MCF 10A (cell line): ENCODE results near the gene GIT2. TPM values are rescaled to one million over a fixed set of nuclear protein-coding genes. Genes with fewer than 3 reads are reported as not detected.

ENCODE experiments used
- BruUV-seq: library from RNA; stranded (reverse); fragments of 400-500 nt; replicated peaks from 2 replicates; lab custom pipeline; 2021; lab: Mats Ljungman, UMichigan
- CTCF ChIA-PET: fragments of 300-600 bp; sonication (Branson Sonifier 250); formaldehyde crosslinking; extraction: SDS; loops from one replicate; lab custom pipeline; 2021; ENCODE audit warnings: antibody characterized with exemption, inconsistent platforms; lab: Yijun Ruan, JAX
- POLR2A ChIA-PET: fragments of 300-600, 350-650 bp; sonication (Branson Sonifier 250); formaldehyde crosslinking; extraction: SDS; loops from one replicate; lab custom pipeline; 2020; ENCODE audit warnings: antibody characterized with exemption, inconsistent platforms; lab: Yijun Ruan, JAX
- DNase-seq: peaks from one replicate; pipeline ENCODE4 v3.0.0-alpha.2; 2018; ENCODE audit not compliant: unreplicated experiment
- H3K27ac Mint-ChIP-seq: one replicate; pipeline ENCODE4 v1.8.0; 2022; ENCODE audit warnings: mild to moderate bottlenecking, low read depth, mixed read lengths; ENCODE audit not compliant: unreplicated experiment
- H3K27me3 Mint-ChIP-seq: one replicate; pipeline ENCODE4 v1.8.0; 2022; ENCODE audit warnings: mixed read lengths; ENCODE audit not compliant: insufficient read depth, unreplicated experiment
- H3K36me3 Mint-ChIP-seq: one replicate; pipeline ENCODE4 v1.8.0; 2022; ENCODE audit warnings: mild to moderate bottlenecking, moderate library complexity, mixed read lengths; ENCODE audit not compliant: insufficient read depth, unreplicated experiment
- H3K4me1 Mint-ChIP-seq: one replicate; pipeline ENCODE4 v1.8.0; 2022; ENCODE audit warnings: mixed read lengths; ENCODE audit not compliant: insufficient read depth, unreplicated experiment
- H3K4me3 Mint-ChIP-seq: one replicate; pipeline ENCODE4 v1.8.0; 2022; ENCODE audit warnings: mild to moderate bottlenecking, moderate library complexity, mixed read lengths; ENCODE audit not compliant: unreplicated experiment
- H3K9me3 Mint-ChIP-seq: one replicate; pipeline ENCODE4 v1.8.0; 2022; ENCODE audit warnings: mixed read lengths; ENCODE audit not compliant: unreplicated experiment
- intact Hi-C: fragments of 100-400 bp; cut with micrococcal nuclease; formaldehyde crosslinking; loops from 2 replicates; pipeline ENCODE4 v1.14.1; 2022
- total RNA-seq: library from RNA; stranded (reverse); gene quantifications from 2 replicates; pipeline ENCODE4 v1.2.3, GENCODE V29; 2022
- TF ChIP-seq, protein P1 (sequence below): fragments of 200-600 bp; IDR thresholded peaks from one replicate; pipeline ENCODE4 v1.8.0; 2022; ENCODE audit warnings: antibody characterized with exemption, mild to moderate bottlenecking; ENCODE audit not compliant: unreplicated experiment

GIT2 gene
- total RNA-seq, 1 experiment from 2014 or later: 30.0 TPM

DNA sequence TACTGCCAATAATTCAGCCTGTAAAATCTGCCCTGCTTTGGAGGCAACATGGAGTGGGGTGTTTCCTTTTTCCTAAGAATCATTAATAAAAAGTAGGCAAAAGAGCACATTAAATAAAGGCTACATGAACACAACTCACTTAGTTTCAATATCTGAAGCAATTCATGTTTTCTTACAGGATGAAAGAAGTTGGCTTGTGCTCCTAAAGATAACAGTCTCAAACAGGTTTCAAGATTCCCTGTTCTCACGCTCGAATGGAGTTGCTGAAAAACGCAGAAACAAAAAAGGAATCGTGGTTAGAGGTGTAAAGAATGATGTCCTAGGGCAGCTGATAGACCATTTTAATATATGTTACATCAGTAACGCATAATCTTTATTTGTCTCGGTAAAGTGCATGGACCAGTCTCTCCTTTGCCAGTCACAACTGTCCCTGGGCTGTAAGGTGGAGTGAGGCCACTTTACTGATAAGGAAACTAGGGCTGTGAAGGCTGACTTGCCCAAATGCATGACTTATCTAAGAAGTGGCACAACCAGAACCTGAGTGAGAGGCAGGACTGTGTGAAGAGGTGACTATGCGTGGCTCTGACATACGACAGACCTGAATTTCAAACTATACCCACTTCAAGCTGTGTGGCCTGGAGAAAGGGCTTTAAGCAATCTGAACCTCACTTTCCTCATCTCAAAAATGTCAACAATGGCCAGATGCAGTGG is 12.6 kb downstream of the GIT2 start:
- Mint-ChIP-seq H3K36me3 (peaks cover 91% of the 10 kb centered on the region), H3K4me1 (no peaks in the 10 kb centered on the region), H3K27me3 (no peaks in the 10 kb centered on the region), H3K4me3 (no peak overlapping the region), H3K9me3 (no peaks in the 10 kb centered on the region), H3K27ac (no peak overlapping the region)
- intact Hi-C loops: no loop called here
- POLR2A ChIA-PET: interaction anchor here (0.7 to 1.2 kb wide), 3 partner anchors 11 to 68 kb away, joined by 3 to 5 read pairs (median 3); no protein-coding TSS in a partner anchor
- no peak for DNase-seq
- CTCF ChIA-PET: interaction anchor here (1.0 kb wide), 1 partner anchor 52 kb away, joined by 3 read pairs; no protein-coding TSS in a partner anchor
- no TSS peak for BruUV-seq
- TF ChIP-seq, protein P1, sequence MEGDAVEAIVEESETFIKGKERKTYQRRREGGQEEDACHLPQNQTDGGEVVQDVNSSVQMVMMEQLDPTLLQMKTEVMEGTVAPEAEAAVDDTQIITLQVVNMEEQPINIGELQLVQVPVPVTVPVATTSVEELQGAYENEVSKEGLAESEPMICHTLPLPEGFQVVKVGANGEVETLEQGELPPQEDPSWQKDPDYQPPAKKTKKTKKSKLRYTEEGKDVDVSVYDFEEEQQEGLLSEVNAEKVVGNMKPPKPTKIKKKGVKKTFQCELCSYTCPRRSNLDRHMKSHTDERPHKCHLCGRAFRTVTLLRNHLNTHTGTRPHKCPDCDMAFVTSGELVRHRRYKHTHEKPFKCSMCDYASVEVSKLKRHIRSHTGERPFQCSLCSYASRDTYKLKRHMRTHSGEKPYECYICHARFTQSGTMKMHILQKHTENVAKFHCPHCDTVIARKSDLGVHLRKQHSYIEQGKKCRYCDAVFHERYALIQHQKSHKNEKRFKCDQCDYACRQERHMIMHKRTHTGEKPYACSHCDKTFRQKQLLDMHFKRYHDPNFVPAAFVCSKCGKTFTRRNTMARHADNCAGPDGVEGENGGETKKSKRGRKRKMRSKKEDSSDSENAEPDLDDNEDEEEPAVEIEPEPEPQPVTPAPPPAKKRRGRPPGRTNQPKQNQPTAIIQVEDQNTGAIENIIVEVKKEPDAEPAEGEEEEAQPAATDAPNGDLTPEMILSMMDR: no peak

- POLR2A ChIA-PET: interaction anchor here (1.2 kb wide), 1 partner anchor 12 kb away, joined by 5 read pairs; no protein-coding TSS in a partner anchor
- no peaks in the 10 kb centered on the region for H3K4me1 Mint-ChIP-seq
- no peaks in the 10 kb centered on the region for H3K9me3 Mint-ChIP-seq
- peaks cover 90% of the 10 kb centered on the region for H3K36me3 Mint-ChIP-seq
- TF ChIP-seq, protein P1: no peak
- DNase-seq: no peak
- no peak overlapping the region for H3K27ac Mint-ChIP-seq
- BruUV-seq: no TSS peak
- intact Hi-C loops: no loop called here
- H3K27me3 Mint-ChIP-seq: no peaks in the 10 kb centered on the region
- H3K4me3 Mint-ChIP-seq: no peak overlapping the region
- CTCF ChIA-PET: no interaction called here
Observed at GRCh38 chr12:109982210-109982609, 14.0 kb downstream of the GIT2 start.

DNA sequence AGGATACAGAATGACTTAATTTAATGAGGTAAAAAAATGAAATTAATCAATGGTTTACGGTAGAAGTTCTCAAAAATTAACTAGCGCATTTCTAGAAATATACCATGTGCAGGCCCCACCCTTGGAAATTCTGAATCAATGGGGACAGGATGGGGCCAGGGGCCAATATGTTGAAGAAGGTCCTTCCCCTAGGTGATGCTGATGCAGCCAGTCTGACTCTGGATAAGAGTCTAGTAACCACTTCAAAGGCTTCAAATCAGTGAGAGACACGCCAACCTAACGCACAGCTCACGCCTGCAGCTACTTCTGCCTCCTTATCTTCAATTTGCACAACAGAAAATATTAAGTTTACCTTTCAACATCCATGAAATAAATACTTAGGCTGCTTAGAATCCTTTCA is 14.9 kb downstream of the GIT2 start:
- ChIA-PET CTCF (interaction anchor here (0.6 to 1.0 kb wide), 2 partner anchors 96 to 450 kb away, joined by 3 read pairs; no protein-coding TSS in a partner anchor), POLR2A (interaction anchor here (1.9 kb wide), 1 partner anchor 18 kb away, joined by 6 read pairs; the partner anchor contains the start of gene ANKRD13A)
- no peak overlapping the region for H3K27ac Mint-ChIP-seq
- peaks cover 90% of the 10 kb centered on the region for H3K36me3 Mint-ChIP-seq
- no peaks in the 10 kb centered on the region for H3K9me3 Mint-ChIP-seq
- no peaks in the 10 kb centered on the region for H3K27me3 Mint-ChIP-seq
- H3K4me3 Mint-ChIP-seq: no peak overlapping the region
- no peaks in the 10 kb centered on the region for H3K4me1 Mint-ChIP-seq
- intact Hi-C loops: no loop called here
- no peak for DNase-seq
- TF ChIP-seq, protein P1: no peak
- no TSS peak for BruUV-seq

GRCh38 chr12:109972821-109973220 is 23.3 kb downstream of the GIT2 start:
- Mint-ChIP-seq H3K9me3 (no peaks in the 10 kb centered on the region), H3K36me3 (peaks cover 84% of the 10 kb centered on the region), H3K27me3 (no peaks in the 10 kb centered on the region), H3K4me3 (no peak overlapping the region), H3K27ac (no peak overlapping the region), H3K4me1 (no peaks in the 10 kb centered on the region)
- intact Hi-C loops: no loop called here
- no TSS peak for BruUV-seq
- ChIA-PET POLR2A (interaction anchor here (0.7 kb wide), 1 partner anchor 31 kb away, joined by 4 read pairs; no protein-coding TSS in a partner anchor), CTCF (interaction anchor here (0.8 kb wide), 1 partner anchor 9 kb away, joined by 3 read pairs; no protein-coding TSS in a partner anchor)
- TF ChIP-seq, protein P1: no peak
- DNase-seq: no peak
